ENCODE measurements around the gene STT3B. TPM values are rescaled to one million over a fixed set of nuclear protein-coding genes. Genes with fewer than 3 reads are reported as not detected.
"Not testable (repeated sequence)": the region's sequence is repeated elsewhere in the genome, so short reads cannot be mapped to it uniquely, and the experiment has no call there.

STT3B gene
- total RNA-seq: 123 TPM

DNA sequence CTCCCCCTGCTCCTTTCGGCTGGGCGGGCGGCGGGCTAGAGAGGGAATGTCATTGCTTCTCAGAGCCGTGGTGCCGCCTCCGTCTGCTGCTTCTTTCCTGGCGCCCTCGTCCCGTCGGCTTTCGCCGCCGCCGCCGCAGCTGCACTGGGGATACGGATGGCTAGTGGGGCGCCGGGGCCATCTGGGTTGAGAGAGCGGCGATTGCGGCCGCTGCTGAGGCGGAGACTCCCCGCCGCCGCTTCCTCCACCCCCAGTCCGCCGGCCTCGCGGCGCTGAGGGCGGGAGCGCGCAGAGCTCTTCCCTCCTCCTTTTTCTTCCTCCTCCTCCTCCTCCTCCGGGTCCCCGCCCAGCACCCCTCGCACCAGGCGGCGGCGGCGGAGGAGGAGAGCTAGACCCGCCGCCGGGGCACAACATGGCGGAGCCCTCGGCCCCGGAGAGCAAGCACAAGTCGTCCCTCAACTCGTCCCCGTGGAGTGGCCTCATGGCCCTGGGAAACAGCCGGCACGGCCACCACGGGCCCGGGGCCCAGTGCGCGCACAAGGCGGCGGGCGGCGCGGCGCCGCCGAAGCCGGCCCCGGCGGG lies at the start of gene STT3B:
STT3B (plus strand) TSS at position 339 of the 582 bp plus-strand sequence; CDS start at position 413, 74 bp downstream.
- DNase-seq (ENCODE audit: low spot score): peak; percentile 78

- no peak for DNase-seq (ENCODE audit: low spot score)
These were observed 48.9 kb upstream of the STT3B start for GRCh38 chr3:31483776-31484175.

- no peak for DNase-seq (ENCODE audit: low spot score)
These were observed 47.5 kb upstream of the STT3B start for GRCh38 chr3:31485196-31485595.

DNA sequence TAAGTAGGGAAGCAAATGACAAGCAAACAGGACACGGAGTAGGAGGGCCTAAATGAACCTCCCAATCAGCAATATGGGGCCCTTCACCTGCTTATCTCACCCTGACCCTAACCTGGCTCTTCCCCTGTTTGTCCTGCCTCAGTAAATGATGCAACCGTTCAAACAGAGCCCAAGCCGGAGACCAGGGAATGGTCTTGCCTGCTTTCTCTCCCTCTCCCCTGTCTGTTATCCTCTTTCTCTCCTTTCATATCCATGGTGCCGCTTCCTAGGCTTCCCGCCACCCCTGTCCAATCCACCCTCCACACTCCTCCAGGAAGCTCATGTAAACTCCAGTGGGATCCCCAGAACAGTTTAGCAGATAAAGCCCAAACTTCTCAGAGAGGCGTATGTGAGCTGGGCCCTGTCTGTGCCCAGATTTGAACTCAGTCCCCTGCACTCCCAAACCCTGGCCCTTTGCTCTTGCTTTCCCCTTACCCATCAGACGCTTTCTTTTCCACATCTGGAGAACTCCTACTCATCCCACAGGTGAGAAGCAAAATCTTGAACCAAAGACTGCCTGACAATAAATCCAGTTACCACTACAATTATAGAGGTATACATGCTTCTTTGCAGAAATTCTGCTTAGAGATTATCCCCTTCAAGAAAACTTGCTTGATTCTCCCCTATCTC lies 45.7 kb upstream of the STT3B start:
- DNase-seq (ENCODE audit: low spot score): no peak

DNA sequence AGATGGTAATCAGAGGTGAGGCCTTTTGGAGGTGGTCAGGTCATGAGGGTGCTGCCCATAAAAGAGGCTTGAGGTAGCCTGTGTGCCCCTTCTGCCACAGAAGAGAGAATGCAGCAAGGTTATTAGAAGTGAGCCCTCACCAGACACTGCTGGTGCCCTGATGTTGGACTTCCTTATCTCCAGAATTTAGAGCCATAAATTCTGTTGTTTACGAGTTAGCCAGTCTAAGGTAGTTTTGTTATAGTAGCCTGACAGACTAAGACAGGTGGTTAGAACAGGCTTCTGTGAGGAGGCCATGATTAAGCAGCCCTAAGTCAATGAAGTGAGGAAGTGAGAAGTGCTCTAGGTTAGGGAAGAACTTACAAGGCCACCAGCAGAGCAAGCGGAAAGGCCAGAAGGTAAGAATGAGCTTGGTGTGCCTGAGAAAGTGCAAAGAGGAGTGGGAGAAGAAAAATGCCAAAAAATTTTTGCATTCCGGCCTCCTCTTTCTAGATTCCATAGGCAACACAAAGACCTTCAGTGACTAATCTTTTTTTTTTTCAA lies 44.2 kb upstream of the STT3B start:
- DNase-seq (ENCODE audit: low spot score): no peak

GRCh38 chr3:31490502-31490901 lies 42.2 kb upstream of the STT3B start:
- no peak for DNase-seq (ENCODE audit: low spot score)

GRCh38 chr3:31491660-31492059 lies 41.1 kb upstream of the STT3B start:
- no peak for DNase-seq (ENCODE audit: low spot score)

DNA sequence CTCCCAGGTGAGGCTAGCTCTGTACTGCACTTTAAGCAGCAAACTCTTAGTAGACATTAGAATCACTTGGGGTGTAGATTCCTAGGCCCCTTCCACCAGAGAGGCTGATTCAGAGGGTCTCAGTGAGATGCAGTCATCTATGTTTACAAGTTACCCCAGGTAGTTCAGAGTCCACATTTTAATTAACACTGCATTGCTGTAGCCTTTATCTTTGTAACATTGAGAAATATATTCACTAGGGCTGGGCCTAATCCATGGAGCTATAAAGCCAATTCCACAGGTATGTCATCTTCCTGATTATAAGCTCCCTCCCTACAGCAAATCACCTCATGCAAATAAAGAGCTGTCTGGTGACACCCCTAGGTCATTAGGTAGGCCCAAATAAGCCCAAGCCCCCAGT lies 39.6 kb upstream of the STT3B start:
- no peak for DNase-seq (ENCODE audit: low spot score)

DNA sequence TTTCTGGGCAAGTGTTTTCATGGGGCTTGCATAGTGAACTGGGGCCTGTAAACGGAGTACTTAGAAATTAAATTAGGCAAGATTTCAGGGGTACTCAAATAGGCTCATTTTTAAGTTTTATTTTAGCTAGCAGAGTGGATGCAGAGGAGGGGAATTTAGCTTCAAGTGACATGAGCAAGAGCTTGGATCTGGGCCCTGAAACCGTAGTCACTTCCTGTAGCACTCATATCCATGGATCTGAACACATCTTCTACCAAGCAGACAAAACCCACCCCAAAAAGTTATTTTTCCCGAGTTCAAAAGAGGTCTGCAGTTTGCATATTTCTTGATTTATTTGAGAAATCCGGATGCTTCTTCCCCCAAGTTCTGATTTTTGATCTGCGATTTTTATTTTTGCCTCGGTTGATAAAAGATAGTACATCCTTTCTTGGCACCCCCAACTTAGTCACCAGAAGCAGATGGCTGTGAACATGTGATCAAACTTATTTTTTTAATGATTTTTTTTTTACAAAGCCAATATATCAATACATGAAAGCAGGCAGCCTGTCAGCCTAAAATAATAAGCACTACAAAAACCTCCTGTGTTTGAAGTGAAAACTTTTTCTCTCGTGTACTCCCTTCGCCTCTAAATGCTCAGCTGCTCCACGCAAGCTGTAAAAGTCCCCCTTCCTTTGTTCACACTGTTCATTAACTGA lies 36.6 kb upstream of the STT3B start:
- DNase-seq (ENCODE audit: low spot score): no peak

- no peak for DNase-seq (ENCODE audit: low spot score)
These were observed 33.9 kb upstream of the STT3B start for GRCh38 chr3:31498791-31499190.

DNA sequence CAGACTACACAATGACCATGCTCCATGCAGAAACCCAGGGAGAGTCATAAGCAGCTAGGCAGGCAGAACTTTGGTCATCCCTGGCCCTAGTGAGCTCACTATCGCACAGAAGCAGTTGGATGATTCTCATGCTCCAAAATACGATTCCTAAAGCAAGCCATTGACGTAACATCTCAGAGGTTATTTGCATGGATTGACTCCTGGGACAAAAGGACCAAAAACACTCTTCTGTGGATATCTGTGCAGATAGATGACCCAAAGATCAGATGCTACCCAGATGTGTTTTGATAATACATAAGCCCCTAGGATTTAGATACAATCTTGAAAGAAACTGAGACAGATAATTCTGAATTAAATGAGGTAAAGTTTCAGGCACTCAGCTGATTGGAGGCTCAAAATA lies 33.4 kb upstream of the STT3B start:
- DNase-seq (ENCODE audit: low spot score): no peak

- DNase-seq (ENCODE audit: low spot score): no peak
These were observed 29.9 kb upstream of the STT3B start for GRCh38 chr3:31502803-31503221.

DNA sequence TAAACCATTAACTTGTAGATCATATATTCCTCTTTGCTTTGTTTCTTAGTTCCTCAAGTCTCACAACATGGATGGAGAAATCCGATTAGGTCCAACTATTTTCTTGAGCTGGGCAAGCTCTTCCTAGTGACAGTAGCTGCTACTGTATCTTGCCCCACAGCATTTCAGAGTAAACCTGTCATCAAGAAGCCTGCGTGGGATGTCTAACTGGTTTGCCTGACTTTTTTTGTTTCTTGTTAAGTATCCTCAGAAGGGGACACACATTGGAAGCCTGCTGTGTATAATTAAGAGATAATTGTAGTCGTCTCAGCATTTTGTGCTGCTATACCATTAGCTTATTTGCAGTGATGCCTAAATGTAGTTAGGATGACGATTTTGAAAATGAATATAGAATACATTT lies 29.3 kb upstream of the STT3B start:
- DNase-seq (ENCODE audit: low spot score): no peak

GRCh38 chr3:31504230-31504629 lies 28.5 kb upstream of the STT3B start:
- no peak for DNase-seq (ENCODE audit: low spot score)

DNA sequence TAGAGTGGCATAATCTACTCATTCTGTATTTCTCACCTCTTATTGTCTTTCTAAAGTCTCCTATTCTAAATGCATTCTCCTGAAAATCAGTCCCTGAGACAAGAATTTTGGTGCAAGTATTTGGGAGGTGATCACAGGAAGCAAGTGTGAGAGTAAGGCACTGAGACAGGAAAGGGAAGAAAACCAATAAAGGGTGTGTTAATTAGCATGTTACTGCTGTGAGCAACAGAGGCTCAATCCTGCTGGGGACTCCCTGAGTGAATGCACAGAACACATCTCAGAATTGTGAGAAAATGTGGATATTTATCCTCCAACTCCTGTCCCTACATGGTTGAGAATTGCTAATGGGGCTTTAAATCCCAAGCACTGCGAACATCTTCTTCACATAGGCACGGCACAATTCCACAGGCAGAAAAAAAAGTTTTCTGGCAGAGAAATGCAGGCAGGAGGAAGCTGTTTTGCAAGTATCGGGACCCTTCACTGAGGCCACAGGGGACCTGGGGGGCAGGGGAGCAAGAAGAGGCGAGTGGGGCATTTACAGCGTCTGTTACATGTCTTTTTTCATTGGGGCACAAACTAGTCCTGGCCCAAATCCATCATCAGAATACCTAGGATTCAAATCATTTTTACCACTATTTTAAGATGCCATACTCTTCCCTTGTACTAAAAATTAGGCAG lies 27.2 kb upstream of the STT3B start:
- DNase-seq (ENCODE audit: low spot score): no peak

DNA sequence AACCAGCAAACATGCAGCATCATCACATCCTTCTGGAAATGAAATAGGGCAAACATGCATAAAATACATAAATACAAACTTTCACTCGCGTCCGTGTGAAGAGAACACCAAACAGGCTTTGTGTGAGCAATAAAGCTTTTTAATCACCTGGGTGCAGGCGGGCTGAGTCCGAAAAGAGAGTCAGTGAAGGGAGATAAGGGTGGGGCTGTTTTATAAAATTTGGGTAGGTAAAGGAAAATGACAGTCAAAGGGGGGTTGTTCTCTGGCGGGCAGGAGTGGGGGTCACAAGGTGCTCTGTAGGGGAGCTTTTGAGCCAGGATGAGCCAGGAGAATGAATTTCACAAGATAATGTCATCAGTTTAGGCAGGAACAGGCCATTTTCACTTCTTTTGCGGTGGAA lies 26.2 kb upstream of the STT3B start:
- DNase-seq (ENCODE audit: low spot score): not testable (repeated sequence)

DNA sequence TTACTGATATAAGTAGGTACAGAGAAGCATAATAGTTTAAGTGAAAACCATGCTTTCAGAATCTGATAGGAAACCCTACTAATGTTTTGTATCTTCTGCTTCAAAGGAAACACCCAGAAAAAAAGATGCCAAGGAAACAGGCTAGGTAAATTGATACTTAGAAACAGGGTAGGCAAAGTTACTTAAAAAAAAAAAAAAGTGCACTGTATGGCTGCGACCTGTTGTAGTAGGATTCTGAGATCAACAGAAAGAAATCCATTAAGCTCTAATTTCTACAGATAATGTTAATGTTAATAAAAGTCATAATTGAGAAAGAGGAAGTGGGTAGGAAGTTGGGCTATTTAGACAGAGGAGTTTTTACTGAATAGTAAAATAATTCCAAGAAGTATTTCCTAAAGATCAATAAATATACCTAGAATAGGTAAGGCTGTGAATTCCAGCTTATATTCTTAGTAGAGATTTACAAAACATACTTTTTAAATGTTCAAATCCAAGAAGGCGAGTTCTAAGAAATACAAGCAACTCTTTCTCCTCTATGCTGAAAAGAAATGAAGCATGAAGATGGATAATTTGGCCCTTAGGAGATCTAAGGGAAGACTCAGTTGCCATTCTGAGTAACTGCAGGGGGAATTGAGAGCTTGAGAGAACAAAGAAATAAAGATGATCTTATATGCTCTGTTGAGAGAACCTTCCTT lies 24.1 kb upstream of the STT3B start:
- no peak for DNase-seq (ENCODE audit: low spot score)

DNA sequence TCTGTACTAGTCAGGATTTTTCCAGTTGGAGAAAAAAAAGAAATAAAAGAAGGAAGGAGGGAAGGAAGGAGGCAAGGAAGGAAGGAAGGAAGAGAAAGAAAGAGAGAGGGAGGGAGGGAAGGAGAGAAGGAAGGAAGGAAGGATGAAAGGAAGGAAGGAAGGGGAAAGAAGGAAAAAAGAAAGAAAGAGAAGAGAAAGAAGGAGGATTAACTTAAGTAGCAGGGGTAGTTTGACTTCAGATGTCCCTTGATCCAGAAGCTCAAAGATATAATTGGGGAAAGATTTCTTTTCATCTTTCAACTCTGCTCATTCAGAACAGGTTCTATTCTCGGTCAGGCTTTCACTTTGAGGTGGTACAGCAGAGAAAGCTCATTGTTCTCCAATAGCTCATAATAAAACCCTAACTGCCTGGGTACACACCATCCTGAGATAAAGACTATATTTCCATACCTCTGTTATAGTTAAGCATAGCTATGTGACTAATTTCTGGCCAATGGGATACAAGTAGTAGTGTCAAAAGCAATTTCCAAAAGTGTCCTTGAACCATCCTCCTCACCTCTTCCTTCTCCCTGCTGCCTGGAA lies 23.5 kb upstream of the STT3B start:
- DNase-seq (ENCODE audit: low spot score): no peak

DNA sequence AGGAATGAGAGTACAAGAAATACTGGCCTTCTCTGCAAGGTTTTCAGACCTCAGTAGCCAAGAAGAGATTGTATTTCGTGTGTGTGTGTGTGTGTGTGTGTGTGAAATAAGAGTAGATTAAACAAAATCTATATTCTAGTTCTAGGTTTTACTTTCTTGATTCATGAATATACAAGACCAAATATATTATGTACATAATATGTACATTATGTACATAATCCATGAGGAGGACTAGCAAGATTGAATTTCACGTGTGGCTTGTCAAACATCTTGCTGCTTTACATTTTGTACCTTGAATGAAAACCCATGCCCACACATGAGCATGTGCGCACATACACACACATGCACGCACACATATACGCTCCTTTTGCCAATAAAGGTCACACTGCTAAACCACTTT lies 18.2 kb upstream of the STT3B start:
- DNase-seq (ENCODE audit: low spot score): no peak

- no peak for DNase-seq (ENCODE audit: low spot score)
These were observed 17.0 kb upstream of the STT3B start for GRCh38 chr3:31515486-31516284.

- DNase-seq (ENCODE audit: low spot score): no peak
These were observed 16.0 kb upstream of the STT3B start for GRCh38 chr3:31516757-31517156.

Data from mucosa of gallbladder (tissue), 1 donor.